Esophagus muscularis mucosa (tissue), 4 donors: ENCODE measurements around the gene ANKS1A.

Source experiments
- CTCF ChIP-seq, 3 experiments: fragments of 200-600 bp in 2 of 3; fragments of 450-650 bp in 1 of 3; sonication (generic) in 2 of 3; IDR thresholded peaks; one replicate each; pipeline ENCODE4 v1.5.1; 2017 to 2019; ENCODE audit warnings: antibody characterized with exemption in 3 of 3, mild to moderate bottlenecking in 2 of 3, moderate library complexity in 1 of 3
- EP300 ChIP-seq: sonication (generic); formaldehyde crosslinking; IDR thresholded peaks from one replicate; pipeline ENCODE4 v1.6.1; 2017; ENCODE audit warnings: antibody characterized with exemption
- POLR2A ChIP-seq: fragments of 450-650 bp; IDR thresholded peaks from one replicate; pipeline ENCODE4 v1.6.1; 2017; ENCODE audit warnings: antibody characterized with exemption, moderate library complexity, mild to moderate bottlenecking, low read depth

- peak in 1 of 3 experiments; percentile 2 for TF ChIP-seq CTCF (IDR thresholded peaks at IDR 0.05)
- TF ChIP-seq POLR2A, result no peak
- no peak for TF ChIP-seq EP300
Observed at GRCh38 chr6:35024551-35025054, 135.5 kb downstream of the ANKS1A start.
